Astrocyte of the hippocampus (primary cell): Measurements from ENCODE around the gene MLANA.

Experiments used
- DNase-seq: peaks from one replicate; pipeline ENCODE4 v3.0.0; 2011; ENCODE audit warnings: low read depth, low spot score

The MLANA gene

DNA sequence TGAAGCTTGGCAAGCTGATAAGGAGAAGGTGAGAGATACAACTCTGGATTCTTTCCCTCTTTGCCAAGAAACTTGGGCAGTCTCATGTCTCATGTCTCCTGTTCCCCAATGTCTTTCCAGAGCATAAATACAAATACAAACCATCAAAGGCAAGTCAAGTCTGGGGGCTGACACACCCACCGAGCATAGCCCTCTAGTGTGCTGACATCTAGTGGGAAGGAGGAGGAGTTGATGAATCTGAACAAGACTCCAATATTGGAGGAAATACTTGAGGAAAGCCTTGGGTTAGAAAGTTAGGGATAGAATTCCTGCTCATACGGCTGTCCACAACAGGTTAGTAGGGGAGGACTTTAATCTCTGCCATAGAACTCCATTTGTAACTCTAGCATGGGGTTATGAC is 8.6 kb downstream of the MLANA start:
- DNase-seq: no peak

DNA sequence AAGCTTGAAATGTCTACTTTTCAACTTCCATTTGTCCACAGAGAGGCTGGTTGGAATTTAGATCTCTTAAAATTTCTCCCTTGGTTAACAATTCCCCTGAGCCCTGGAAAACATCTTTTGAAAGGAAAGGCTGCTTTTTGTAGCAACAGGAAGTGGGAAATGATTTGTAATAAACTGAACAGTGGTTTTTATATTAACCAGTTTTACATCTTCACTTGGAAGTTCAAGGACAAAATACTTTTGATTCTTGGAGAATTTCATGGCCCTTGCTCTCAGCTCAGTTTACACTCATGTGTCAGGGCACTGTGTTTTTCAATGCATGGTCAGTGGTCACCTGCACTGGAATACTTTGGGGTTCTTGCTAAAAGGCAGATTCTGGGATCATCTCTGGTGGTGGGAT is 9.9 kb downstream of the MLANA start:
- DNase-seq: no peak

DNA sequence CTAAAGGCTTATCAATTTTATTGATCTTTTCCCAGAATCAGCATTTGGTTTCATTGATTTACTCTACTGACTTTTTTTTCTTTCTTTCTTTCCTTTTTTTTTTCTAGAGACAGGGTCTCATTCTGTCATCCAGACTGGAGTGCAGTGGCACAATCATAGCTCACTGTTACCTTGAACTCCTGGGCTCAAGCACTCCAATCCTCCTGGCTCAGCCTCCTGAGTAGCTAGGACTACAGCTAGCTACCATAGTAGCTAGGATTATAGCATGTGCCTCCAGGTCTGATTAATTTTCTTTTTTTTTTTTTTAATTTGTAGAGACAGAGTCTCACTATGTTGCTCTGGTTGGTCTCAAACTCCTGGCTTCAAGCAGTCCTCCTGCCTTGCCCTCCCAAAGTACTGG is 11.7 kb downstream of the MLANA start:
- DNase-seq: no peak

DNA sequence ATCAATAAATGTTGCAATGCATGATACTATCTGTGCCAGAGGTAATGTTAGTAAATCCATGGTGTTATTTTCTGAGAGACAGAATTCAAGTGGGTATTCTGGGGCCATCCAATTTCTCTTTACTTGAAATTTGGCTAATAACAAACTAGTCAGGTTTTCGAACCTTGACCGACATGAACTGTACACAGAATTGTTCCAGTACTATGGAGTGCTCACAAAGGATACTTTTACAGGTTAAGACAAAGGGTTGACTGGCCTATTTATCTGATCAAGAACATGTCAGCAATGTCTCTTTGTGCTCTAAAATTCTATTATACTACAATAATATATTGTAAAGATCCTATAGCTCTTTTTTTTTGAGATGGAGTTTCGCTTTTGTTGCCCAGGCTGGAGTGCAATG is 18.2 kb downstream of the MLANA start:
- DNase-seq: no peak

DNA sequence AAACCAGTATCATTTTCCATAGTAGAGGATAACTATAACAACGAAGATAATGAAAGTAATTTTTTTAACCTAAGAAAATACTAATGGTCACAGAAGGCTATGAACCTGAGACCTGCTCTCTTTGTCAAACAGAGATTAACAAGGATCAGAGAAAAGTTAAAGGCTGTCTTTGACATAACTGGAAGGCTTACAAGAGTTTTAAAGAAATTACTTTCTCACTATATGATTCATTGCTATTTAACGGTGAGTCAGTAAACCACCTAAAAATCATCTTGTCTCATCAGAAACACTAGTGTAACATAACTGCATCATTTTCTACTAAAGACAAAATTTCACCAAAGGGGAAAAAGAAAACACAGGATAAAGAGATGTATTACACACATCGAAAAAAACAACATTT is 19.3 kb downstream of the MLANA start:
- no peak for DNase-seq

DNA sequence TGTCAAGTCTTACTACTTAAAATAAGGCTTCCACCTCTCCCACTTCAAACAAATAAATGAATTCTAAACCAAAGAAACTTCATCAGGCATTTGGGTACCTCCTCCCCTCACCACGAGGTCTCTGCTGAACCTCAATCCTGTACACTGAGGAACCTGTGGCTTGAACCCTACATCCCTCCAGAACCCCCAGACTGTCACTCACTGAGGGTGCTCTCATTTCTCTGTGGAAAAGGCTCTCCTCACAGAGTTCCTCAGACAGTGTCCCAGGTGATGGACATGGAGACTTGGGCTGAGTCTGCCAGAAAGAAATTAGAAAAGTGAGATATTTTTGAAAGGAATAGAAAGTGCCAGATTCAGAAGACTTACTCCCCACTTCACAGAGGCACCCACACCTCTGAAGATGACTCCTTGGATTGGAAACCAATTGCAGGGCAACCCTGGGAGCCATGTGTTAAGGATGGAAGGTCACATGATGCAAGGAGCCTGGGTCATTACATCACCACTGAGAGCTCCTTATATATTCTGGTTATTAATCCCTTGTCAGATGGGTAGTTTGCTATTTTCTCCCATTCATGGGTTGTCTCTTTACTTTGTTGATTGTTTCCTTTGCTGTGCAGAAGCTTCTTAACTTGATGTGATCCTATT is 19.8 kb downstream of the MLANA start:
- DNase-seq: no peak

DNA sequence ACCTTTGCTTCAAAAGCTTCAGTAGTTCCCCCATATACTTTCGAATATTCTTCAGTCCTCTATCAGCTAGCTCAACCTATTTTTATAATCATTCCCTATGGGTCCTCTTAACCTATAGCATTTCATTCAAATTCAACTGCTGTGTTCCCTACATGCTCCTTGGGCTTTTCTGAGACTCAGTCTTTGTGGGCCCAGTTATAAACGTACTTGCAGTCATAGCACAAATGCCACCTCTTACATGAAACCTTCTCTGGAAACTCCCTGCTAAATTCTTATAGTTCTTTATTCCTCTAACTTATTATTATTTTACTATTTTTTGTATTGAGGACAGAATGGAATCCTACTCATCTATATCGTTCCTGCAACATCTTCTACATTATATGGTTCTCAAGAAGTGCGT is 24.7 kb downstream of the MLANA start:
- DNase-seq: no peak

DNA sequence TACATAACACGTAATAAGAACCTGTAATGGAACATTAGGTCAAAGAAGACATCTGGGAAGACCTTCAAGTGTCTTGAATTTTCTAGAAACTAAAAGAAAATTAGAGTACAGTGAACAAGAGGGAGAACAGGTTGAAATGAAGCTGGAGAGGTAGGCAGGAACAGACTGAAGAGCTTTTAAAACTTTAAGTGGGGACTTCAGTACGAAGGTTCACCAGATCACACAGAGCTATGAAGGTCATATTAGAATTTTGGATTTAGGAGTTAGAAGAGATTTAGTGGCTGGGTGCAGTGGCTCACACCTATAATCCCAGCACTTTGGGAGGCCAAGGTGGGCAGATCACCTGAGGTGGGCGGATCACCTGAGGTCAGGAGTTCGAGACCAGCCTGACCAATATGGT is 26.6 kb downstream of the MLANA start:
- DNase-seq: no peak

DNA sequence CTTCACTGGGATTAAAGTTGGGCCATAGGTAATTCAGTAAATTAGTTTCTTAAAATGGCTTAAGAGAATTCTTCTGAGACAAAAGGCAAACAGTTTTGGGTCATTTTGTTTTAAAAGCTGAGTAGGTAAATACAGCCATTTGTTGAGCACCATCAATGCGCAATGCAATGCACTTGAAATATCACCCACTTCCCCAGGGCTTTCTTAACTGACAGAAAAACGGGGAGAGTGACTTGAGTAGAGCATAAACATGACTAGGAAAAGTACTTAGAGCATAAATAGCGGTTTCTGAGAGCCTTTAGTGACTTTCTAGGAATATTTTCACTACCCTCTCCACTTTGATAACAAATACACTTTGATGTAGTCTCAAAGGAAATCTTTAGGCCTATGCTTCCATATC is 27.2 kb downstream of the MLANA start:
- DNase-seq: no peak

DNA sequence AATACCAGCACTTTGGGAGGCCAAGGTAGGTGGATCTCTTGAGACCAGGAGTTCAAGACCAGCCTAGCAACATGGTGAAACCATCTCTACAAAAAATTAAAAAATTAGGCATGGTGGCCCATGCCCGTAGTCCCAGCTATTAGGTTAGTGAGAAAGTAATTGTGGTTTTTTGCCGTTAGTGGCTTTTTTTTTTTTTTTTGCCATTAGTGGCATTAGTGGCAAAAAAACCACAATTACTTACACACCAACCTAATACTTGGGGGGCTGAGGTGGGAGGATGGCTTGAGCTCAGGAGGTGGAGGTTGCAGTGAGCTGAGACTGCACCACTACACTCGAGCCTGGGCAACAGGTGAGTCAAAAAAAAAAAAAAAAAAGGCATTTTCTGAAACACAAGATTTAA is 27.8 kb downstream of the MLANA start:
- DNase-seq: no peak

DNA sequence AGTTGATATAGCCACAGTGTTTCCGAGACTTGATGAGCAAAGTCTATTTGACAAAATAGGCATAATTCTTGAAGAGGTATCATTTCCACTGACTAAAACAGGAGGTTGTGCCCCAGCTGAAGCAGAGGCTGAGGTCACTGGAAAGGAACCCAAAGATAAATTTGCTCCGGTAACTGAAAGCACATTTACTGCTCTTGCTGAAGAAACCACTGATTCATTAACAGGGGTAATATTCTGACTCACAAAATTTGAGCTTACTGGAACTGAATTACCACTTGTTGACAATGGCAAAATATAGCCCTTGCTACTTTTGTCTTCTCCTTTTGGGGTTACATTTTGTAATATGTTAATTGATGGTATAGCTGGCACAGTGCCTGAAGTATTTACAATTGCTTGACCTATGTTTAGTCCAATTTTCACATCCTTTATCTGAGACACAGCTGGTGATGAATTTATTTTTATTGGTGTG is 30.2 kb downstream of the MLANA start:
- DNase-seq: no peak

DNA sequence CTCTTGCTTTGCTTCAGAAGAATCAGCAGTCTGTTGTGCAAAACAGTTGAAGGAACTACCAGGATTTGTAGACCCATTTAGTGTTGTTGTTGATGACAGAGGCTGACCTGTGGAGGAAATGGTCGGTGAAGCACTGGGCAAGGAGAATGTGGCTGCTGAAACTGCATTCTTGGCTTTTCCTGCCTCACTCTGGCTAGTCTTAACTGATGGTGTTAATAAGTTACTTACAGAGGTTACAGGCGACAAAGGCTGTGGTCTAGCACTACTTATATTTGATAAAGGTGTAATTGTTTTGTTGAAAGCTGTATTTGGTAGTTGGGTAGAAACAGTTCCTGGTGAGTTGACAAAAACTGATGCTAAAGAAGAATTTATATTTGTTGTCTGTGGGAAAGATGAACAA is 31.5 kb downstream of the MLANA start:
- no peak for DNase-seq

DNA sequence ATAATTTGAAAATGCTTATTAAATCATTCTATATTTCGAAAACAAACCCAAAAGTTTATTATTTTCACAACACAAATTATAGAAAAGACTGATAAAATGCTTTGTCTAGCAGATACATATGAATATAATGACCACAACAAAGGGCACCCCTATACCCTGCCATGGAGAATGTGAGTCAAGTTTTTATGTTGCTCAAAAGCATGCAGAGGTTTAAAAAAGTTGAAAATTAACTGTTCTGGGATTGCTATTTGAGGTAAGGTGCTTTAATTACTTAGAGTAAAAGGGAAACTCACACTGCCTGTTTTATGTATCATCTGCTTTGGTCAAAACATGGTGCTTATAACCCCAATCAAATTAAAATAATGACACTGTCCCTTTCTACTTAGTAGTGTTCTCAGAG is 41.0 kb downstream of the MLANA start:
- DNase-seq: no peak

DNA sequence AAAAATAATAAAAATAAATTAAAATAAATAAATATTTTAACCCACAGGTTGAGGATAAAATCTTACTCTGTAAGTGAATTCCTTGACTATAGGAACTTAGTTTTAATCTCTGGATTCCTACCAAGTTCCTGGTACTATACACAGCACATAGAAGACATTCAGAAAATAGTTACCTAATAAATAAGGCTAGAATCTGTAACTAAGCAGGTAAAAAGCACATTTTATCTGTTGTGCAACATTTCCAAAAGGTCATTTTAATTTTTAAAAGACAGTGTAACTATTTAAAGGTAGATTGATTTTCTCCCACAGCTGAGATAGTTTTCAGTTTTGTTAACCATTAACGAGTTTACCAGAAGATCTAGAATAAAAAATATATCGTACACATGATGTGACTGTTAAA is 47.8 kb downstream of the MLANA start:
- DNase-seq: no peak

DNA sequence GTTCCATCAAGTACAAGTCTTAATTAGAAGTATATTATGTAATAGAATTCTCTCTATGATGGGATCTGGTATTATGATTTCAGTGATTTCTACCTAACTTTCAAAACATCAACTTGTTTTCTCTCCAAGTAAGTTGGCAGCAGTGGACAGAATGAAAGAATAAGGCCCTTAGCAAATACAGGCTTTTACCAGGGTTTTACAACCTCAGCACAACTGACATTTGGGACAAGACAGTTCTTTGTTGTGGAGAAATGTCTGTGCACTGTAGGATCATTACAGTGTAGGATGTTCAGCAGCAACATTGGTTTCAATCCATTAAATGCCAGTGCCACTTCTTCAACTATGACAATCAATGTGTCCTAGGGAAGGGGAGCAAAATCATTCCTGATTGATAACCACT is 48.8 kb downstream of the MLANA start:
- no peak for DNase-seq

DNA sequence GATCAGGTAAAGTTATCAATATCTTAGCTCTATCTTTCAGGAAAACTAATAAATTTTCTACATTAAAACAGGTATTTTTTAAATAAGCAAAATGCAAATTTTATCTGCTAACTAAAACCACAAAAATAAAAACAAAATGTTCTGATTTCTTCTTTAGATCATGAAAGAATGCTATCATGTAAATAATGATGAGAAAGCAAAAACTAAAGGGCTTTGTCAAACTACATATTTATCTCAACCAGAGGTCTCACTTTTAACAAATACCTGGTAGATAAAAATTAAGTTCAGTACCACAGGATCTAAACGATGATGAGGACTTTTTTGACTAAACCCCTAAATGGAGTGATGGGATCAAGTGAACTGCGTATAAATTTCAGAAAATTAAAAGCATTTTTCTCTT is 50.5 kb downstream of the MLANA start:
- DNase-seq: no peak

DNA sequence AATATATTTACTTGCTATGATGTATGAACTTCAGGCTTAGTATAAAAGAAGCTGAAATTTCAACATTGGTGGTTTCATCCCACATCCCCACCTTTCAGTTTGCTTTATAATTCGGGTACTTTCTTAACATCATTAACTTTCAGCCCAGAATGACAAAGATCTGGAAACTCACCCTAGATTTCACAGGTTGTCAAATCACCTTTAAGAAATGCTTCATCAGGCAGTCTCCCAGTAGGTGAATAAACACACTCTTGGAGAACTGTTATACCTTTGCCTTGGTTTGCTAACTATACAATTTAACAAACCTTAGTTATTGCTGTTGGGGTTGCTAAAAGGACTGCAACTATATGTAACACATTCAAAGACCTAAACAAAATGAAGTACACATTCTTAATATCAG is 54.4 kb downstream of the MLANA start:
- no peak for DNase-seq

DNA sequence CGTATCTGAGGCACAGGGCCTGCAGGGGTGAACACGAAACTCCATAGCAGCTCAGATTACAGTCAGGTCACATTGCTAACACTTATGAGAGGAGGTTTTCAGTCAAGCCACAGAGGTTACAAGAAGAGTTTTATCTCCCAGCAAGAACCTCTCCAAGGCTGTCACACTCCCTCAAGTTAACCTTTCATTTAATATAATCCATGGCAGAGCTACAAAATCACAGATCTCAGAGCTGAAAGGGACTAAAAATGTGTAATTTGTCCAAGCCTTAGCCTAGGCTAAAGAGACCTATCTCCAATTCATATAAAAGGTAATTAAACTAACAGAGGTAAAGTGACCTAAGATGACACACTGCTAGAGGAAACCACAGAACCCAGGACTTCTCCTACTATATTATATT is 57.2 kb downstream of the MLANA start:
- DNase-seq: no peak

DNA sequence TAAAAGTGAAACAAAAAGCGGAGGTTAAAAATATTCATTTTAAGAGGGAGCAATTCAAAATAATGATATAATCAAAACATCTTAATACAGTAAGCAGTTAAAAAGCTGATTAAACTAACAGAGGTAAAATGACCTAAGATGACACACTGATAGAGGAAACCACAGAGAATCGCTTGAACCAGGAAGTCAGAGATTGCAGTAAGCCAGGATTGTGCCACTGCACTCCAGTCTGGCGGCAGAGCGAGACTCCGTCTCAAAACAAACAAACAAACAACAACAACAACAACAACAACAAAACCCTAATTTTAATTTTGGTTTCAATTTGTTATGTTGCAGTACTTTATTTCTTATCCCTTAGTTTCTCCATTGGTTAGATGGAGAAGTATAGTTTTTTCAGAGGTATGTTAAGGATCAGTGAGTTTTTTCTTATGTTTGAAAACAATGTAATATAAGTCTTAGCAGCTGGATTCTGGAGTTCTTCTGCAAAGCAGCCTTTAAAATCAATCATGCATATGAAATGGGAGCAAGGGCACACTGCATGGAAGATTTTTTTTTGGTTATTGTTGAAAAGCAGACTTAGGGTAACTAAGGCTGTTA is 58.5 kb downstream of the MLANA start:
- DNase-seq: peak; percentile 6

DNA sequence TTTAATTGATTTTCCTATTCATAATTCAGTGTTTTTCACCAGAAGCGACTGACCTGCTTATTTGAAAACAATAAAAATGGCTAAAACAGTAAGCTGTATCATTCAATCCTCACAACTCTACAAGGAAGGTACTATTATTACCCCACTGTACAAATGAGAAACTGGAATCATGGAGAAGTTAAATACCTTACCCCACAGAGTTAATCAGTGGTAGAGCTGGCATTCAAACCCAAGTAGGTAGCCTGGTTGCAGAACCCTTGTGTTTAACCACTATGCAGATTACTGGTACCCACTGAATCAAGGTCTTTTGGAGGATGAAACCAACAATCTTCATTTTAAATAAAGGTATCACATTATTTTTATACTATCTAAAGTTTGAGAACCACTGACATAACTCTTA is 59.6 kb downstream of the MLANA start:
- no peak for DNase-seq

DNA sequence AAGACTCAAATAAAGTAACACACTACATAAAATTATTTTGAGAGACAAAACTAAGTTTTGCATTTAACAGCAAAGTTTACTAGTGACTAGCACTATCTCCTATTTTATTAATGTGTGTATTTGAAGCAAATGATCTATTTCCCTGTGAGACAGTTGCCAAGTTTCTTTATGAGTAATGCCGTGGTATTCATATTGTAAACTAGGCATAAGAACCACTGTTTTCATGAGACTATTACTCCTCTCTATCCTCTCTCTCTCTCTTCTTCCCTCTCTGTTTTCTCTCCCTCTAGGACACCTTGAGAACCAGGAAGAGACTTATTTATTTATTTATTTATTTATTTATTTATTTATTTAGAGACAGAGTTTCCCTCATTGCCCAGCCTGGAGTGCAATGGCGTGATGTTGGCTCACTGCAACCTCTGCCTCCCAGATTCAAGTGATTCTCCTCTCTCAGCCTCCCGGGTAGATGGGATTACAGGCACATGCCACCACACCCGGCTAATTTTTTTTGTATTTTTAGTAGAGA is 61.1 kb downstream of the MLANA start:
- peak; percentile 16 for DNase-seq

DNA sequence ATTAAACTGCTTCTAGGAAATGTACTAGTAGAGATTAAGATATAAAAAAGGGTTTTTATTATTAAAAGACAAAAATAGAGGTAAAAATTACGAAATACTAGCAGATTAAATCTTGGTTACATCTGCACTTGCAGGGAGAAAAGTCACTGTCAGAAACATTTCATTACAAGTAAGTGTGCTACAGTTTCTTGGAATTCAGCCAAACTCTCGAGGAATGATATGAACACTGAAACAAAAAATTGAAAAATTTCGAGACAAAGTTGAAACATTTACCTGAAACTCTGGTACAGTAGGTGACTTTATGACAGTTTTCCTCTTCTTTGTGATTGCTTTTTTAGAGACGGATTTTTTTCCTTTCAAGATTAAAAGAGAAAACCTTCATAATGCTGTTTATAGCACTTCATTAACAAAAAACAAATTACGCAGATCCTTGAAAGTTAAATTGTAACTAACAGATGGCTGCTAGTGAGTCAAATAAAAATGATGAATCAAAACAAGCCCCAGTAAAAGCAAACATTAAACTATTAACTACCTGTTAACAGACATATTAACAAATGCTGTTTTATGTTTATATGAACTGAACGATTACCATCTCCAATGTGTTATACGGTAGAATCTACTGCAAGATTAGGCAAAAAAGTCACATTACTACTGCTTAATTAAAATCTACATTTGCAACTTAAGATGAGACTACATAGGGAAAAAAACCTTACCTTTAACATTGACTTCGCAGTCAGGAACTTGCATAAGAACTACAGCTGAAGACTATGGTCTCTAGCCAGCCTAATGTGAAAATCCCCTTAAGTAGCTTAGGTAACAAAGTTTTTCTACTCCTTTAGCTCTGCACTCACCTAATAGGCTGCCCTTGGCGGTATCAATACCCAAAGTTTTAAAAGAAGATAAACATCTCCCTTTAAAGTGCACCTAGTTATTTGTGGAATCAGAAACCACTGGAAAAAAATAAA is 63.3 kb downstream of the MLANA start:
- no peak for DNase-seq

DNA sequence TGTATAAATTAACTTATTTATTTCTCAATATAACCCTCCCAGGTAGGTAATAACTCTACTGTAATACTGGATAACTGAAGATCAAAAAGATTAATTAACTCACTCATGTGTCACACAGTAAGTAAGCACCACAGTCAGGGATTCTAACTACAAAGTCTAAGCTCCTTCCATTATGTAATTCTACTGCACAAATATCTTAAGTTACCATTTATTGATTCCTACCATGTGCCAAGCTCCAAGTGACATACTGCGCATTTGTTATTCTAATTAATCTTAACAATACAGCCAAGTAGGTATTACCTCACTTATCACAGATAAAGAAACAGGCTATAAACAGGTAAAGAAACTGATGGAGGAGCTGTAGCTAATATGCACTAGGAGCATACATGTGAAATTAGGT is 66.5 kb downstream of the MLANA start:
- no peak for DNase-seq
